Astrocyte (in vitro differentiated cells and primary cell): ENCODE data around the gene MIEF1. TPM values are rescaled to one million over a fixed set of nuclear protein-coding genes. Genes with fewer than 3 reads are reported as not detected.

Experiments used
- DNase-seq: peaks from one replicate; pipeline ENCODE4 v3.0.0-alpha.2; 2010; ENCODE audit warnings: low read depth
- FAIRE-seq: peaks from 2 replicates; lab custom pipeline; 2011; peaks lifted over from hg19 to GRCh38; lab: Jason Lieb, UNC
- H2AFZ ChIP-seq: 2 replicates; pipeline ENCODE4 v1.6.0; 2012; ENCODE audit warnings: low read depth, low read length, inconsistent platforms
- H3K27ac ChIP-seq: 2 replicates; pipeline ENCODE4 v1.5.1; 2011; ENCODE audit warnings: low read depth, low read length, inconsistent platforms
- H3K27me3 ChIP-seq: 2 replicates; pipeline ENCODE4 v1.6.0; 2011; ENCODE audit warnings: low read length, inconsistent platforms; ENCODE audit not compliant: insufficient read depth
- H3K36me3 ChIP-seq: 2 replicates; pipeline ENCODE4 v1.5.1; 2011; ENCODE audit warnings: low read length, inconsistent platforms; ENCODE audit not compliant: insufficient read depth
- H3K4me1 ChIP-seq: 2 replicates; pipeline ENCODE4 v1.5.1; 2011; ENCODE audit warnings: low read length, inconsistent platforms; ENCODE audit not compliant: insufficient read depth
- H3K4me2 ChIP-seq: 2 replicates; pipeline ENCODE4 v1.6.0; 2012; ENCODE audit warnings: low read length, inconsistent platforms
- H3K4me3 ChIP-seq: 2 replicates; pipeline ENCODE4 v1.5.1; 2011; ENCODE audit warnings: low read depth, mild to moderate bottlenecking, low read length, inconsistent platforms; ENCODE audit not compliant: insufficient read depth
- H3K79me2 ChIP-seq: 2 replicates; pipeline ENCODE4 v1.6.0; 2012; ENCODE audit warnings: mild to moderate bottlenecking, low read length, inconsistent platforms; ENCODE audit not compliant: insufficient read depth
- H3K9ac ChIP-seq: 2 replicates; pipeline ENCODE4 v1.6.0; 2012; ENCODE audit warnings: mild to moderate bottlenecking, low read length, inconsistent platforms
- H3K9me3 ChIP-seq: 2 replicates; pipeline ENCODE4 v1.5.1; 2012; ENCODE audit warnings: low read depth, mild to moderate bottlenecking, low read length, inconsistent platforms; ENCODE audit not compliant: insufficient read depth
- H4K20me1 ChIP-seq: 2 replicates; pipeline ENCODE4 v1.6.0; 2012; ENCODE audit warnings: low read length, inconsistent platforms; ENCODE audit not compliant: insufficient read depth
- H3K27ac Mint-ChIP-seq: one replicate; pipeline ENCODE4 v1.8.0; 2021; ENCODE audit warnings: mild to moderate bottlenecking, mixed read lengths; ENCODE audit not compliant: unreplicated experiment
- H3K27me3 Mint-ChIP-seq: one replicate; pipeline ENCODE4 v1.8.0; 2021; ENCODE audit warnings: low read depth, mixed read lengths; ENCODE audit not compliant: unreplicated experiment
- H3K36me3 Mint-ChIP-seq: one replicate; pipeline ENCODE4 v1.8.0; 2021; ENCODE audit warnings: low read depth, mixed read lengths; ENCODE audit not compliant: unreplicated experiment
- H3K4me1 Mint-ChIP-seq: one replicate; pipeline ENCODE4 v1.8.0; 2021; ENCODE audit warnings: low read depth, mixed read lengths; ENCODE audit not compliant: unreplicated experiment
- H3K4me3 Mint-ChIP-seq: one replicate; pipeline ENCODE4 v1.8.0; 2021; ENCODE audit warnings: mild to moderate bottlenecking, moderate library complexity, mixed read lengths; ENCODE audit not compliant: unreplicated experiment
- H3K9me3 Mint-ChIP-seq: one replicate; pipeline ENCODE4 v1.8.0; 2021; ENCODE audit warnings: mild to moderate bottlenecking, mixed read lengths; ENCODE audit not compliant: unreplicated experiment
- CTCF ChIP-seq: IDR thresholded peaks from 2 replicates; pipeline ENCODE4 v1.5.1; 2011; ENCODE audit warnings: low read depth, mild to moderate bottlenecking, inconsistent platforms, low read length, moderate library complexity; ENCODE audit not compliant: insufficient read depth
- EZH2 ChIP-seq: IDR thresholded peaks from 2 replicates; pipeline ENCODE4 v1.6.1; 2012; ENCODE audit warnings: mild to moderate bottlenecking, low read length, inconsistent platforms; ENCODE audit not compliant: insufficient read depth
- total RNA-seq: library from RNA; stranded (reverse); gene quantifications from 2 replicates; pipeline ENCODE4 v1.2.1, GENCODE V29; 2021

Gene MIEF1
- total RNA-seq, 1 donor from 2014 or later, result 35.6 TPM

- H3K9me3 Mint-ChIP-seq, result no peaks in the 10 kb centered on the region
- H3K9ac ChIP-seq, result no peak overlapping the region
Measured at GRCh38 chr22:39469681-39470450, 32.2 kb upstream of the MIEF1 start.

GRCh38 chr22:39470451-39471291, 31.4 kb upstream of the MIEF1 start:
- Mint-ChIP-seq H3K9me3 (no peaks in the 10 kb centered on the region), H3K4me1 (peaks cover 42% of the 10 kb centered on the region), H3K27ac (peak overlapping the region; percentile 85), H3K4me3 (no peak overlapping the region), H3K36me3 (no peaks in the 10 kb centered on the region), H3K27me3 (peaks cover 5% of the 10 kb centered on the region)
- no peak overlapping the region for H3K4me2 ChIP-seq
- H3K9ac ChIP-seq, result no peak overlapping the region
- no peaks in the 10 kb centered on the region for H3K9me3 ChIP-seq
- FAIRE-seq (no peak), DNase-seq (no peak)
- H3K27ac ChIP-seq, result no peak overlapping the region
- no peaks in the 10 kb centered on the region for H3K36me3 ChIP-seq
- no peaks in the 10 kb centered on the region for H4K20me1 ChIP-seq
- H2AFZ ChIP-seq, result no peak overlapping the region
- no peaks in the 10 kb centered on the region for H3K79me2 ChIP-seq
- no peak for TF ChIP-seq EZH2
- peaks cover 20% of the 10 kb centered on the region for H3K4me1 ChIP-seq
- H3K27me3 ChIP-seq, result peaks cover 2% of the 10 kb centered on the region
- H3K4me3 ChIP-seq, result no peak overlapping the region

More at GRCh38 chr22:39469681-39470450, 32.2 kb upstream of the MIEF1 start:
- Mint-ChIP-seq H3K4me3 (no peak overlapping the region), H3K4me1 (peaks cover 41% of the 10 kb centered on the region), H3K36me3 (no peaks in the 10 kb centered on the region), H3K27me3 (peaks cover 5% of the 10 kb centered on the region), H3K27ac (peak overlapping the region; percentile 85)
- no peaks in the 10 kb centered on the region for H3K9me3 ChIP-seq
- no peaks in the 10 kb centered on the region for H4K20me1 ChIP-seq
- no peaks in the 10 kb centered on the region for H3K36me3 ChIP-seq
- H2AFZ ChIP-seq, result no peak overlapping the region
- no peak overlapping the region for H3K27ac ChIP-seq
- no peak for TF ChIP-seq EZH2
- no peak for TF ChIP-seq CTCF
- peaks cover 20% of the 10 kb centered on the region for H3K4me1 ChIP-seq
- no peak overlapping the region for H3K4me3 ChIP-seq
- no peak for FAIRE-seq
- H3K4me2 ChIP-seq, result no peak overlapping the region
- no peaks in the 10 kb centered on the region for H3K79me2 ChIP-seq
- H3K27me3 ChIP-seq, result peaks cover 2% of the 10 kb centered on the region
- no peak for DNase-seq

- Mint-ChIP-seq H3K4me3 (peak overlapping the region; percentile 3), H3K9me3 (no peaks in the 10 kb centered on the region), H3K27me3 (peaks cover 5% of the 10 kb centered on the region), H3K4me1 (peaks cover 45% of the 10 kb centered on the region), H3K36me3 (no peaks in the 10 kb centered on the region), H3K27ac (peak overlapping the region; percentile 85)
- Histone ChIP-seq H3K4me3 (no peak overlapping the region), H3K27me3 (peaks cover 2% of the 10 kb centered on the region), H3K79me2 (no peaks in the 10 kb centered on the region), H3K4me2 (peak overlapping the region; percentile 64), H2AFZ (peak overlapping the region; percentile 68), H3K9ac (no peak overlapping the region), H3K27ac (no peak overlapping the region), H4K20me1 (no peaks in the 10 kb centered on the region), H3K9me3 (no peaks in the 10 kb centered on the region), H3K36me3 (no peaks in the 10 kb centered on the region), H3K4me1 (peaks cover 20% of the 10 kb centered on the region)
- DNase-seq (peak; percentile 21), FAIRE-seq (no peak)
- no peak for TF ChIP-seq CTCF
- no peak for TF ChIP-seq EZH2
Measured at GRCh38 chr22:39471381-39472141, 30.5 kb upstream of the MIEF1 start.
